Suppressor macrophage treated with lipopolysaccharide for 4 hours (primary cell): ENCODE data around the gene SEPSECS.
A peak's percentile ranks its signal among the peaks of the same experiment; 100 is the strongest.

Experiments used
- DNase-seq: peaks from one replicate; pipeline ENCODE4 v3.0.0-alpha.2; 2020

SEPSECS gene

GRCh38 chr4:25154594-25155265 is 5.5 kb downstream of the SEPSECS start:
- DNase-seq, result no peak

DNA sequence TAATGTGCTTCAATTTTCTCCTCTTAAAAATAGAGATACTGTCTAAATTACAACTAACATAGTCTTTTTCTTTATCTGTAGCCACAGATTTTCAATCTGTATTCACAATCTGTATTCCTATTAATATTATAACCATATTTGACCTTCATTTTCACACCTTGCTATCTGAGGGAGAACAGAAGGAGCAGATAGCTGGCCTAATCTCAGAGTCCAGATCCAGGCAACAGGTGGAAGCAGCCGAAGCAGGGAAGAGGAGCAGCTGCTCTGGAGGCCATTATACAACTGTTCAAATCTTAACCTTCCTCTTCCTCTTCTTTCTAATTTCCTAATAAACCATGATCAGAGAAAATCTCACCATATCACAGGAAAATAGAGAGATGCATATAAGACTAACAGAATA is 14.2 kb downstream of the SEPSECS start:
- DNase-seq, result no peak

- DNase-seq, result peak; percentile 37
Observed at GRCh38 chr4:25144870-25145481, 15.3 kb downstream of the SEPSECS start.

- no peak for DNase-seq
Observed at GRCh38 chr4:25142468-25142867, 17.8 kb downstream of the SEPSECS start.

GRCh38 chr4:25141592-25141991 is 18.7 kb downstream of the SEPSECS start:
- no peak for DNase-seq

- no peak for DNase-seq
Observed at GRCh38 chr4:25133132-25133531, 27.1 kb downstream of the SEPSECS start.

- no peak for DNase-seq
Observed at GRCh38 chr4:25131926-25132325, 28.3 kb downstream of the SEPSECS start.

DNA sequence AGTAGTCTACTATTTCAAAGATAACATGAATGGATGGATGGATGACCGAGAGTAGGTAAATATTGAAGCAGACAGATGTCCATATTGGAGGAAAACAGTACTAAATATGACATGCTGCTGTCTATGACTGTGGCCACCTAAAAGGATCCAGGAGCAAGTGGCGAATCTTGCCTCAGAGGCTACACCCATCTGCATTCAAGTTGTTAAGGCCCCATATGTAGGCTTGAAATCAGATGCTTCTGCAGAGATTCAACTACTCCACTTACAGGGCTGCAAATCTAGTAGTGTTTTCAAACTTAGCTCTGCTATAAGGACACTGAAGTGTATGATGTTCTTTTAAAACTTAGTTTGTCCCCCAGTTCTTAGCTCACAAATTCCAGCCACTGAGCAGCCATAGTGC is 28.9 kb downstream of the SEPSECS start:
- no peak for DNase-seq

- DNase-seq, result no peak
Observed at GRCh38 chr4:25129917-25130316, 30.3 kb downstream of the SEPSECS start.

- no peak for DNase-seq
Observed at GRCh38 chr4:25128671-25129070, 31.6 kb downstream of the SEPSECS start.

DNA sequence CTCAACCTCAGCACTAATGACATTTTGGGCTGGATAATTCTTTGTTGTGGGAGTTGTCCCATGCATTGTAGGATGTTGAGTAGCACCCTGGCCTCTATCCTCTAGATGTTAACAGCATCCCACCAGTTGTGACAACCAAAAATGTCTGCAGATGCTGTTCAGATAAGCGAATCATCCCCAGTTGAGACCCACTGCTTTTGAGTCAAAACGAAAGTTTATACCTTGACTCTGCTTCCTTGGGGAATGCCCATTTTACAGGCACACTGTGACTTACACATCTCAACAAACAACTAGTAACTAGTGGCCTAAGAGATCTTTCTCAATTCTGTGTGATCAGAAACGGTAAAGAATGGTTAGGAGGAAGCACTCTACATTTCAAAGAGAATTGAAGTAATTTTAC is 37.0 kb downstream of the SEPSECS start:
- no peak for DNase-seq

GRCh38 chr4:25120146-25120940 is 39.9 kb downstream of the SEPSECS start:
- DNase-seq, result no peak

DNA sequence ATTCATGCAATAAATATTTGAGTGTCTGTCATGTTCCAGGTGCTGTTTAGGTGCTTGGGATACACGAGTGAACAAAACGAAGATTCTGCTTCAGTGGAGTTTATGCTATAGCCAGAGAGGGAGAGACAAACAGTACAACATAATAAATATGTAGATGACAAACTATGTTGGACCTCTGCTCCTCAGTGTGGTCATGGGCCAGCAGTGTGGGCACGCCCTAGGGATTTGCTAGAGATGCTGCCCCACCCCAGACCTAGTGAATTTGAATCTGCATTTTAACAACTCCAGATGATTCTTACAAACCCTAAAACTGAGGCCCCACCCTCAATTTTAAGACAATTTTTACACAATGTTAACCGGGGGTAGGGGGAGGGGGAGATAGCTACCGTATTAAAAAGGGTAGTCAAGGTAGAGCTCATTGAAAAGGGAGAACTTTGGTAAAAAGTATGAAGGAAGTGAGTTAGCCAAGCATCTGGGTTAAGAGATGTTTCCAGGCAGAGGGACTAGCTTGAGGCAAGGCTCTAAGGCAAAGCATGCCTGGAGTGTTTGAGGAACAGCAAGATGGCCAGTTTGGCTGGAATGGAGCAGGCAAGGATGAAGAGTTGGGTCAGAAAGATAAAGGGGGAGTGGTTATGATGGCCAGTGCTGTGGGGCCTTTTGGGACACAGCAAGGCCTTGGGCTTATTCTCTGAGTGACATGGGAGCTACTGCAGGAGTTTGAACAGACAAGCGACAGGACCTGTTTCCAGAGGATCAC is 42.4 kb downstream of the SEPSECS start:
- DNase-seq, result no peak

- no peak for DNase-seq
Observed at GRCh38 chr4:25117274-25117673, 43.0 kb downstream of the SEPSECS start.

DNA sequence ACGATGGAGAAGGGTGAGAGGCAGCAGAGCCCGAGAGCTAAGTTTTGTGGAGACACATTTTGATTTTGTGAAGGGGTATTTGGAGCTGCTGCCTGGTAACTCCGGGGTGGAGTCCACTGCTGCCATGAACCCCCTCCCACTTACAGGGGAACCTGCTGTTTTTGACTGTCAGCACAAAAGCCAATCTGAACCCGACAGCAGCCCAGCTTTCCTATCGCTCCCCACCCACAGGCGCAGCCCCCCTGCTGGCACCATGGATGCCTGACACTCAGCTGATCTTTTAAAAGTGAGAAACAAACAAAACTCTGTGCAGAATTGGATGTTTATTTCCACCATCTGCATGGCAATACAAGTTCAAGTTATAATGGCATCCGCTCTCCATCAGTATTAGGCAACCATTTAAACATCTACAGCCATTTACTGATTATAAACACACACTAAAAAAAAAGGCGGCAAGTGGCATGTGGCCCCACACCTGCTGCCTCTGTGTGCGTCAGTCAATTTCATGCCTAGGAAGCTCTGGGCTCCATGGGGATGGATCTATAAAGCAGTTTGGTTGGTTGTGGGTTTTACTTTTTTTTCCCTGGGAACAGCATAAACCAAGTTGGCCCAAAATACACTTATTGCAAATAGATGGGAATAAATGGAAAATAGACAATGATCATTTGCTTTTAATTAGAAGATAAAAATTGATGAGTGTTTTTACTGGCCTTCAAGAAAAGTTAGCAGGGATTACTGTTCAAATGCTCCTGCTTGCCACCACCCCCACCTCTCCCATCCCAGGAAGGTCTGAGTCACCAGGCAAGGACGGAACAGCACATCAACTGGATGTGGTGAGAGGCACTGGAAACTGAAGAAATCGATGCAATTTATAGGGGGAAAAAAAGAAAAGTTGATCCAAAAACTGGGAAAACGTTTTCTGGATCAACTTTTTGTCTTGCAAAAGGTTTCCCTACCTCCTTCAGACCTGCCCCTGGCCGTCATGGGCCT is 46.0 kb downstream of the SEPSECS start:
- no peak for DNase-seq

GRCh38 chr4:25112995-25113380 is 47.3 kb downstream of the SEPSECS start:
- DNase-seq, result no peak

DNA sequence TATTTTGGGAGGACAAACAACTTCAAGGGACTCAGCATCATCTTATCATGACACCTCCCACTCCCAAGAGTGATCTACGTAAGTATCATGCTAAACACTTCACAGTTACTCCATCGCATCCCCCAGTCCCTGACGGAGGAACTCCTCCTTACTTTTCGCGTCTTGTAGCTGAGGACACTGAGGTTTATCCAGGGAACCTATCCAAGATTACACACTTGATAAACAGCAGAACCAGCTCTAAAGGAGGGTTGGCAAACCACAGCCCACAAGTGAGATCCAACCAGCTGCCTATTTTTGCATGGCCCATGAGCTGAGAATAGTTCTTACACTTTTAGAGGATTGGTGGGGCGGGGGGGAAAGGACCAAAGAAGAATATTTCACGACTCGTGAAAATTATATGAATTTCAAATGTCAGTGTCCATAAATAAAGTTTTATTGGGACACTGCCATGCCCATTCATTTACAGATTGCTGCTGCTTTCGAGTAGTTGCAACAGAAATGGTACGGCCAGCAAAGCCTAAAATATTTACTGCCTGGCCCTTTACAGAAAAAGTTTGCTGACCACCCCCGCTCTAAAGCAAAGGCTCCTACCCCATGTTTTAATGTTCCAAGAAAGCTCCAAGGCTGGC is 47.8 kb downstream of the SEPSECS start:
- DNase-seq, result no peak

GRCh38 chr4:25111648-25112196 is 48.5 kb downstream of the SEPSECS start:
- DNase-seq, result no peak

GRCh38 chr4:25110527-25111329 is 49.5 kb downstream of the SEPSECS start:
- no peak for DNase-seq

- no peak for DNase-seq
Observed at GRCh38 chr4:25109511-25109910, 50.7 kb downstream of the SEPSECS start.
